Common myeloid progenitor, CD34-positive (primary cell): ENCODE results near the gene PITPNC1.

Experiments
- CTCF ChIA-PET: fragments of 350-600 bp; sonication (Branson Sonifier 250); formaldehyde crosslinking; loops from one replicate; lab custom pipeline; 2021; ENCODE audit warnings: antibody characterized with exemption; lab: Charles Lee
- POLR2A ChIA-PET: fragments of 350-600 bp; sonication (Branson Sonifier 250); formaldehyde crosslinking; loops from one replicate; lab custom pipeline; 2021; ENCODE audit warnings: antibody characterized with exemption; lab: Charles Lee
- DNase-seq, 3 donors: peaks; one replicate each; pipeline versions ENCODE4 v3.0.0 to v3.0.0-alpha.2; 2013
- H3K27ac ChIP-seq, 2 experiments: 1 replicate in 1 of 2; 2 replicates in 1 of 2; pipeline ENCODE4 v1.7.0; 2013; ENCODE audit warnings: inconsistent platforms in 2 of 2, low read length in 2 of 2, mild to moderate bottlenecking in 2 of 2, low read depth in 1 of 2, moderate library complexity in 1 of 2; ENCODE audit not compliant: severe bottlenecking in 2 of 2, insufficient read depth in 1 of 2, poor library complexity in 1 of 2
- H3K27me3 ChIP-seq, 5 experiments: replicated peaks in 2 of 5; 1 replicate in 3 of 5; 2 replicates in 2 of 5; pipeline versions ENCODE4 v1.6.1 to v1.7.0; 2013; ENCODE audit warnings: low read length in 4 of 5, mild to moderate bottlenecking in 2 of 5, moderate library complexity in 2 of 5, inconsistent platforms in 1 of 5; ENCODE audit not compliant: insufficient read depth in 5 of 5, control insufficient read depth in 4 of 5
- H3K36me3 ChIP-seq, 4 experiments: 1 replicate in 2 of 4; 2 replicates in 2 of 4; pipeline versions ENCODE4 v1.6.1 to v1.7.0; 2013; ENCODE audit warnings: low read length in 3 of 4, control low read depth in 1 of 4, mild to moderate bottlenecking in 1 of 4; ENCODE audit not compliant: control insufficient read depth in 4 of 4, insufficient read depth in 4 of 4
- H3K4me1 ChIP-seq, 4 experiments: 1 replicate in 3 of 4; 2 replicates in 1 of 4; pipeline versions ENCODE4 v1.6.1 to v1.7.1; 2013; ENCODE audit warnings: low read length in 3 of 4, mild to moderate bottlenecking in 3 of 4, control low read depth in 1 of 4, inconsistent platforms in 1 of 4, moderate library complexity in 1 of 4; ENCODE audit not compliant: control insufficient read depth in 4 of 4, insufficient read depth in 4 of 4; ENCODE audit errors: control extremely low read depth in 1 of 4
- H3K4me3 ChIP-seq, 7 experiments: 1 replicate in 4 of 7; 2 replicates in 3 of 7; pipeline versions ENCODE4 v1.5.1 to v1.7.0; 2013; ENCODE audit warnings: mild to moderate bottlenecking in 7 of 7, low read length in 6 of 7, moderate library complexity in 6 of 7, inconsistent platforms in 2 of 7, low read depth in 2 of 7, control low read depth in 1 of 7; ENCODE audit not compliant: insufficient read depth in 4 of 7, control insufficient read depth in 1 of 7; ENCODE audit errors: extremely low read depth in 1 of 7
- H3K9me3 ChIP-seq, 5 experiments: 1 replicate in 4 of 5; 2 replicates in 1 of 5; pipeline versions ENCODE4 v1.6.1 to v1.7.1; 2013; ENCODE audit warnings: low read length in 4 of 5, mild to moderate bottlenecking in 2 of 5, inconsistent platforms in 1 of 5, low read depth in 1 of 5, moderate library complexity in 1 of 5; ENCODE audit not compliant: control insufficient read depth in 4 of 5, insufficient read depth in 2 of 5; ENCODE audit errors: control extremely low read depth in 1 of 5
- WGBS: methylation state at CpG from one replicate; pipeline ENCODE4 v1.1.5; 2013; ENCODE audit not compliant: insufficient coverage; 5-methylcytosine and 5-hydroxymethylcytosine counted together

Gene PITPNC1

DNA sequence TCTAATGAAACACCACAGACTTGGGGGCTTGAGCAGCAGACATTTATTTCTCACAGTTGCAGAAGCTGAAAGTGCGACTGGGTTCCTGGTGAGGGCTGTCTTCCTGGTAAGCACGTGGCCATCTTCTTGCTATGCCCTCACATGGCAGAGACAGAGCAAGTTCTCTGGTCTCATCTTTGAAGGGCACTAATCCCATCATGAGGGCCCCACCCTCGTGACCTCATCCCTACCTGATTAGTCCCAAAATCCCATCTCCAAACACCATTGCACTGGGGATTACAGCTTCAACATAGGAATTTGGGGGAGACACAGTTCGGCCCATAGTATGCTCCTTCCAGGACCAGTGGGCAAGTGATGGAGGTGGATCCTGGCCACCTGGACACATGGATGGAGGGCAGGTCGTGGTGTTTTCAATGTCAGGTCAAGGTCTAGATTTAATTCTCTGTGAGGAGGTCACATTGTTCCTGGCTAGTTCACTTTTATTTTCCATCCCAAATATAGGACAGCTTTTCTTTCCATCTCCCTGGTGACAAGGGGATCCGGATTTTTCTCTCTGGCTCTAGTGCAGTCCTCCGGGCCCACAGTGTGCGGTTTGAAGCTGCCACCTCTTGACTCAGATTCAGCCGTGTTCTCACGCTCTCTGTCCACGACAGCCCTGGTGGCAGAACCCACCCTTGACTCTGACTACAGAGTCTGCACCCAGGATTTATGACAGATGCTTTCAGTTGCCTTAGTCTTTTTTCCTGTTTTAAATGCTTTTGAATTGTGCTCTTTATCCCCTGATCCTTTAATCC is 180.2 kb downstream of the PITPNC1 start:
- no peaks in the 10 kb centered on the region for H3K4me1 ChIP-seq
- ChIA-PET POLR2A (no interaction called here), CTCF (no interaction called here)
- H3K27me3 ChIP-seq = no peaks in the 10 kb centered on the region
- H3K9me3 ChIP-seq = peaks cover 0 to 4% (median 2%) of the 10 kb centered on the region in 5 experiments
- no peak overlapping the region for H3K27ac ChIP-seq
- no peak overlapping the region for H3K4me3 ChIP-seq
- H3K36me3 ChIP-seq = peaks cover 0 to 2% (median 0%) of the 10 kb centered on the region in 4 experiments
- WGBS = 91% methylated on average over 11 of the region's 11 CpGs
- DNase-seq = no peak

DNA sequence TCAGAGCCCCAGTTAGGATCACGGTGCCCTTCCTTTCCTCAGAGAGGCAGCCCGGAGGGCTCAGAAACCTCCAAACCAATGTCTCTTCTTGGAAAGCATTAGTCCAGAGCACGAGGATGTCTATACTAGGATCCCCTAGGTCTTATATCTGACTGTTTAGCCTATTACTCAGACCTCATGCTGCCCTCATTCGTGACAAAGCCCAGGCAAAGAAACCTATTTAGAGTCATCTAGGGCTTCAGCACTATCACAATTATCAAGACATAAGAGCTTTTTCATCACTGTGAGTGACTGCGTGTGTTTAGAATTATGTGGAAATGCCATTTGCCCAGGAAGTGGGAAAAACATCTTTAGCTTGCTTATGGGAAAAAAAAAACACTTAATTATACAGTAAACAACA is 180.8 kb downstream of the PITPNC1 start:
- Histone ChIP-seq H3K9me3 (peaks cover 0 to 4% (median 2%) of the 10 kb centered on the region in 5 experiments), H3K36me3 (peaks cover 0 to 2% (median 0%) of the 10 kb centered on the region in 4 experiments), H3K27me3 (no peaks in the 10 kb centered on the region), H3K4me3 (no peak overlapping the region), H3K4me1 (no peaks in the 10 kb centered on the region), H3K27ac (no peak overlapping the region)
- no peak for DNase-seq
- WGBS = 100% methylated on average over 3 of the region's 5 CpGs
- POLR2A ChIA-PET = no interaction called here
- CTCF ChIA-PET = no interaction called here

DNA sequence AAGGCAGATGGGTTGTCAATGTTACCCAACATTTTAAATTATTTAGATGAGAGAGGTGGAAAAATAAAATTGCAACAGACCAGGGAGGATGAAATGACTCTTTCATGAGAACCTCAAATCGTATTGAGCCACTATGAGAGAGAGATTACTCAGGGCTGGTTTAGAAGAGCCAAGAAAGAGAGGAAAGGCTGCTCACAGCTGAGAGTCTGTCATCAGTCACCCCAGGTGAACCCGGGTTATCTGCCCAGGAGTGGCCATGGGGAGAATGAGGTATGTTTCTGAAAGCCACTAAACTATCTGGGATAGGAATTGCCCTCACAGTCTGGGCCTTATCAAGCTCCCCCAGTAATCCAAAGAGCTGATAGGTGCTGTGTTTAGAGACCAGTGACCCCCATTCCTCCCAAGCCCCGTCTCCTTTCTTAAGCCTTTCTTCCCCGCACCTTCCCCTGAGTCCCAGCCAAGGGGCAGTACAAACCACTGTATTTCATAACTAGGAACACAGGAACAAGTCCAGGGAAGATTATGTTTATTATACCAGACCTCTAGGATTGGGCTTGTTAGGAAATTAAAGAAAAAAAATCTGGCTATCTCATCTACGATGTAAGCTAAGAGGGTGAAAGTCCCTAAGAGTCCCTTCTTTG is 181.8 kb downstream of the PITPNC1 start:
- peaks cover 0 to 2% (median 0%) of the 10 kb centered on the region in 4 experiments for H3K36me3 ChIP-seq
- no peak overlapping the region for H3K27ac ChIP-seq
- CTCF ChIA-PET = interaction anchor here (0.6 to 1.0 kb wide), 2 partner anchors 36 to 50 kb away, joined by 3 read pairs; no protein-coding TSS in a partner anchor
- POLR2A ChIA-PET = no interaction called here
- no peak for DNase-seq
- H3K4me3 ChIP-seq = no peak overlapping the region
- 95% methylated on average over 4 of the region's 5 CpGs for WGBS
- H3K4me1 ChIP-seq = no peaks in the 10 kb centered on the region
- no peaks in the 10 kb centered on the region for H3K27me3 ChIP-seq
- peaks cover 0 to 4% (median 2%) of the 10 kb centered on the region in 5 experiments for H3K9me3 ChIP-seq

DNA sequence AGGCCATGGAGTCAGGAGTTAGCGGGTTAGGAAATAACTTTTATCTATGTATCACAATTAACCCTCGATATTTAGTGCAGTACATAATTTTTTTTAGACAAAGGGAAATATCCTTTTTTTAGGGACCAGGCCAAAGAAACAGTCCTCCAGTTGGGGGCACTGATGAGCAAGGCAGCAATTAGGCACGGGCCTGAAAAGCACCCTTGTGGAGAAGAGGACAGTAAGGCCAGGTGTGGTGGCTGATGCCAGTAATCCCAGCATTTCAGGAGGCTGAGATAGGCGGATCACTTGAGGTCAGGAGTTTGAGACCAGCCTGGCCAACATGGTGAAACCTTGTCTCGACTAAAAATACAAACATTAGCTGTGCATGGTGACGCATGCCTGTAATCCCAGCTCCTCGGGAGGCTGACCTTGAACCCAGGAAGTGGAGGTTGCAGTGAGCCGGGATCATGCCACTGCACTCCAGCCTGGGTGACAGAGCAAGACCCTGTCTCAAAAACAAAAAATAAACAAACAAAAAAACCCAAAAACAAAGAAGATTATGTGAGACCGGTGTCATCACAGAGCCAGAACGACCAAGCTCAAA is 182.4 kb downstream of the PITPNC1 start:
- WGBS = 96% methylated on average over 7 of the region's 10 CpGs
- no peaks in the 10 kb centered on the region for H3K4me1 ChIP-seq
- CTCF ChIA-PET = interaction anchor here (0.6 to 1.0 kb wide), 2 partner anchors 35 to 49 kb away, joined by 3 read pairs; no protein-coding TSS in a partner anchor
- POLR2A ChIA-PET = no interaction called here
- H3K27ac ChIP-seq = no peak overlapping the region
- peaks cover 0 to 2% (median 0%) of the 10 kb centered on the region in 4 experiments for H3K36me3 ChIP-seq
- H3K27me3 ChIP-seq = no peaks in the 10 kb centered on the region
- DNase-seq = no peak
- no peak overlapping the region for H3K4me3 ChIP-seq
- H3K9me3 ChIP-seq = peaks cover 0 to 4% (median 2%) of the 10 kb centered on the region in 5 experiments

DNA sequence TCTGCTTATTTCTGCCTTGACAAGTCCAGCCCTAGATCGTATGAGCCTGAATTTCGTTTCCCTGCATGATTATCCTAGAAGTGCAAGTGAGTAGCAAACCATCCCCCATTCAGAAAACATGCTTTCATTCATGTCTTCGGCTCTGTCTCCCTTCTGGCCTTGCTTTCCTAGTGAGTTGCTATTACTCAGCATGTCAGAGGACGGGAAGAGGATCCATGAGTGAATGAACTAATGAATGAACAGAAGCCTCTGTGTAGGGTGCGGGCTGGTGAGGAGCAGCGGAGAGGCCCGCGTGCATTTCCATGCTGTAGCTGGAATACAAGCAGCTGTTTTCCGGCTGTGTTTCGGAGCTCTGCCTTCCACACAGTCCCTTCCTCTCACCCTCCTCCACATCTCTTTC is 184.9 kb downstream of the PITPNC1 start:
- no peak for DNase-seq
- ChIA-PET POLR2A (no interaction called here), CTCF (no interaction called here)
- Histone ChIP-seq H3K9me3 (no peaks in the 10 kb centered on the region), H3K4me1 (no peaks in the 10 kb centered on the region), H3K27ac (no peak overlapping the region), H3K27me3 (no peaks in the 10 kb centered on the region), H3K36me3 (peaks cover 0 to under 1% (median 0%) of the 10 kb centered on the region in 4 experiments), H3K4me3 (no peak overlapping the region)
- 99% methylated on average over 9 of the region's 10 CpGs for WGBS

DNA sequence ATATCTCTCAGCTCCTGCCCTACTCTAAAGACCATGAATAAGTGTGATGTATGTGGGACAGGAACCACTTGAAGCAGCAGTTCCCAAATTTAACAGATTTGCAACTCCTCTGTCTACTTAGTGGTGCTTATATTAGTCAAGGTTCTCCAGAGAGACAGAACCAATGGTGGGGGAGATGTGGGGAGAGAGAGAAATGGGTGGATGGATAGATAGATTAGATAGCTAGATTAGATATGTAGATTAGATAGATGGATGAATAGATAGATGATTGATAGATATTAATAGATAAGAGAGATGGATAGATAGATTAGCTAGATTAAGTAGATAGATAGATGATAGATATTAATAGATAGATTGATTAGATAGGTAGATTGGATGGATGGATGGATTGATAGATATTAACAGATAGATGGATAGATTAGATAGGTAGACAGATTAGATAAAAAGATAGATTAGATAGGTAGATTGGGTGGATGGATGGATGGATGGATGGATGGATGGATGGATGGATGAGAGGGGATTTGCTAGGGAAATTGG is 186.7 kb downstream of the PITPNC1 start:
- POLR2A ChIA-PET = no interaction called here
- peak in 1 of 3 donors; percentile 7 for DNase-seq
- no peak overlapping the region for H3K4me3 ChIP-seq
- no peaks in the 10 kb centered on the region for H3K36me3 ChIP-seq
- CTCF ChIA-PET = no interaction called here
- H3K27ac ChIP-seq = no peak overlapping the region
- no peaks in the 10 kb centered on the region for H3K27me3 ChIP-seq
- H3K4me1 ChIP-seq = no peaks in the 10 kb centered on the region
- no peaks in the 10 kb centered on the region for H3K9me3 ChIP-seq
